H1 (cell line): ENCODE data around the gene GNG12. TPM values are rescaled to one million over a fixed set of nuclear protein-coding genes. Genes with fewer than 3 reads are reported as not detected.

Experiments used
- ATF3 ChIP-seq: IDR thresholded peaks from 2 replicates; pipeline ENCODE4 v1.6.1; 2011; ENCODE audit warnings: low read depth, mild to moderate bottlenecking, low read length; ENCODE audit not compliant: insufficient read depth
- BCL11A ChIP-seq, 2 experiments: IDR thresholded peaks; one replicate each; pipeline ENCODE4 v1.6.1; 2011; ENCODE audit warnings: low read depth in 2 of 2, low read length in 2 of 2, mild to moderate bottlenecking in 2 of 2
- CEBPB ChIP-seq: IDR thresholded peaks from 2 replicates; pipeline ENCODE4 v1.6.1; 2012; ENCODE audit warnings: low read depth, low read length
- CREB1 ChIP-seq: IDR thresholded peaks from 2 replicates; pipeline ENCODE4 v1.6.1; 2012; ENCODE audit warnings: inconsistent platforms
- FOSL1 ChIP-seq: IDR thresholded peaks from 2 replicates; pipeline ENCODE4 v1.6.1; 2011; ENCODE audit warnings: mild to moderate bottlenecking, low read depth, low read length, moderate library complexity; ENCODE audit not compliant: insufficient read depth
- GABPA ChIP-seq: IDR thresholded peaks from 2 replicates; pipeline ENCODE4 v1.6.1; 2011; ENCODE audit warnings: mild to moderate bottlenecking, low read length, moderate library complexity, borderline replicate concordance; ENCODE audit not compliant: insufficient read depth
- HDAC6 ChIP-seq: IDR thresholded peaks from one replicate; pipeline ENCODE4 v1.7.1; 2012; ENCODE audit warnings: low read depth, mild to moderate bottlenecking, inconsistent platforms, low read length, moderate library complexity
- JUND ChIP-seq: IDR thresholded peaks from 2 replicates; pipeline ENCODE4 v1.6.1; 2011; ENCODE audit warnings: mild to moderate bottlenecking, improper control_type of control experiment, low read length
- PHF8 ChIP-seq: fragments of 200-600 bp; sonication (generic); conservative IDR thresholded peaks from 2 replicates; pipeline ENCODE4 v1.7.1; 2012; ENCODE audit warnings: low read depth, mild to moderate bottlenecking, inconsistent platforms, low read length, moderate library complexity
- POLR2AphosphoS5 ChIP-seq: IDR thresholded peaks from 2 replicates; pipeline ENCODE4 v1.6.1; 2011; ENCODE audit warnings: low read depth, low read length
- RNF2 ChIP-seq: fragments of 200-900, 300-1000 bp; sonication (generic); IDR thresholded peaks from 2 replicates; pipeline ENCODE4 v1.7.1; 2016; ENCODE audit warnings: borderline replicate concordance, low read depth, mild to moderate bottlenecking, antibody characterized with exemption, low read length; ENCODE audit not compliant: poor library complexity, severe bottlenecking; ENCODE audit errors: missing control alignments
- SRF ChIP-seq: IDR thresholded peaks from 2 replicates; pipeline ENCODE4 v1.6.1; 2011; ENCODE audit warnings: mild to moderate bottlenecking, low read depth, low read length, moderate library complexity
- TAF1 ChIP-seq: IDR thresholded peaks from 2 replicates; pipeline ENCODE4 v1.6.1; 2011; ENCODE audit warnings: mild to moderate bottlenecking, low read depth, low read length
- TBP ChIP-seq: IDR thresholded peaks from 2 replicates; pipeline ENCODE4 v1.6.1; 2011; ENCODE audit warnings: low read depth, low read length, improper control_type of control experiment
- YY1 ChIP-seq: IDR thresholded peaks from 2 replicates; pipeline ENCODE4 v1.6.1; 2011; ENCODE audit warnings: low read depth, mild to moderate bottlenecking, low read length
- polyA plus RNA-seq, 7 experiments: library from polyadenylated mRNA; depleted of rRNA in 3 of 7; stranded (reverse) in 5 of 7; unstranded in 2 of 7; fragments of >200 nt in 5 of 7; fragments of 200-250 nt in 2 of 7; gene quantifications; 1 replicate in 5 of 7; 2 replicates in 1 of 7; 4 replicates in 1 of 7; pipeline versions ENCODE4 v1.2.1 to v1.2.3, GENCODE V29; 2011 to 2013; ENCODE audit warnings: missing spikeins in 2 of 7, mixed read lengths in 2 of 7
- total RNA-seq: library from RNA; stranded (reverse); fragmentation: NEBNext Ultra II Directional; extraction: Animal tissue kit (Norgen Biotek cat#: 25700); gene quantifications from 2 replicates; pipeline ENCODE4 v1.2.1, GENCODE V29; 2021
- TF ChIP-seq, protein P1 (sequence below): IDR thresholded peaks from 2 replicates; pipeline ENCODE4 v1.6.1; 2012; ENCODE audit warnings: inconsistent platforms

Gene GNG12
- total and polyA plus RNA-seq, 2 of the 8 experiments (the other 6 are each of a cell fraction or from before 2014, with no cell fraction given) = 11.4 to 35.8 TPM

DNA sequence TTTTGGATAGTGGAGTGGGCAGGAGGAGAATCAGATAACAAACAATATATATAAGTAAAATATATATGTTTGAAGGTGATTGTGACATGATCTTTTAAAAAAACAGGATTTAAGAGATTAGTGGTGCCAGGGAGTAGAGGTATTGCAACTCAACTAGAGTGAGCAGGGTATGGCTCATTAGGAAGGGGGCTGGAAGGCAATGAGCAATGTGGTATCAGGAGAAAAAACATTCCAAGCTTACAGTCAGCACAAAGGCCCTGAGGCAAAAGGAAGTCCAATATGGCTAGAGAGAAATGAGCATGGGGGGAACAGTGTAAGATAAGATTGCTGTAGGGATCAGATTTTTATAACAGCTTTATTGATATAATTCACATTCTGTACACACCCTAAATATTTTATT lies 153.6 kb downstream of the GNG12 start (continued):
- TF ChIP-seq PHF8 = no peak
- TF ChIP-seq HDAC6 = no peak
- no peak for TF ChIP-seq GABPA
- no peak for TF ChIP-seq ATF3
- TF ChIP-seq POLR2AphosphoS5 = no peak
- TF ChIP-seq TBP = no peak
- no peak for TF ChIP-seq TAF1
- no peak for TF ChIP-seq JUND
- no peak for TF ChIP-seq FOSL1
- TF ChIP-seq YY1 = no peak
- TF ChIP-seq, protein P1, sequence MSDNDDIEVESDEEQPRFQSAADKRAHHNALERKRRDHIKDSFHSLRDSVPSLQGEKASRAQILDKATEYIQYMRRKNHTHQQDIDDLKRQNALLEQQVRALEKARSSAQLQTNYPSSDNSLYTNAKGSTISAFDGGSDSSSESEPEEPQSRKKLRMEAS = no peak
- no peak for TF ChIP-seq RNF2
- TF ChIP-seq CEBPB = no peak
- TF ChIP-seq BCL11A (IDR thresholded peaks at IDR 0.05; ENCODE audit: low read depth in 2 of 2, low read length in 2 of 2) = no peak
- no peak for TF ChIP-seq CREB1
- TF ChIP-seq SRF = no peak
